ENCODE data around the gene EPHA7.

EPHA7 gene

GRCh38 chr6:93322651-93323050 is 96.7 kb downstream of the EPHA7 start:
- DNase-seq: no peak

DNA sequence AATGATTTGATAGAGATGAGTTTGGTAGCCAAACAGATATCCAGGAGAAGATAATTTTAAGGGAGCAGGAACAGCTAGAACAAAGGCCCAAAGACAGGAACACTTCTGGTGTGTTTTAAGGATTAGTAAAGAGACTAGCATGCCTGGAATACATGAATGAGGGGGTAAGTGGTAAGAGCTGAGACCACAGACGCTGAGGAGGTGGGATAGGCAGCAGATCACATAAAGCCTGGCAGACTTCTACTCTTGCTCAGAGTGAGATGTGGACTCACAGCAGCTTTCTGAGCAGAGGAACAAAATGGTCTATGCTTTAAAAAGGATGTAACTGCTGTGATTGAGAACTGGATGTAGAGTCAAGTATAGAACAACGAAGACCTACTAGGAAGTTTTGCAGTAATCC is 100.1 kb downstream of the EPHA7 start:
- DNase-seq: no peak

- no peak for DNase-seq
These were observed 101.2 kb downstream of the EPHA7 start for GRCh38 chr6:93318121-93318520.

GRCh38 chr6:93317592-93317991 is 101.8 kb downstream of the EPHA7 start:
- DNase-seq: no peak

GRCh38 chr6:93307505-93308409 is 111.6 kb downstream of the EPHA7 start:
- DNase-seq: no peak

DNA sequence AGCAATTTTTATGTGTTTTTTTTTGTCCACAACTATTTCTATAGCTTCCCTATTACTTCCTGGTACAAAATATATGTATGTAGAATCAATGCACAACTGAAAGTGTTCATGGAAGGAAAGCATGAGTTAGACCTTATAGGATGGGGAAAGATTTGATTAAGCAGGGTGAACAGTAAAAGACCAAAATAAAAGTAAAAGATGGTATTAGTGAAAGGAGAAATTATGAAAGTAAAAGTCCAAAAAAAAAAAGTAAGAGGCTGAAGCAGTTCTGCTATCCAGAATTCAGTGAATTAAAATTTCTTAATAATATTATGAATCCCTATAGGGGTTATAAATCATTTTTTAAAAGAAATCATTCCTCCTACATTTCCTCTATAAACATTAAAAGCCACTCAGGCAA is 114.3 kb downstream of the EPHA7 start:
- DNase-seq: no peak

- no peak for DNase-seq
These were observed 114.9 kb downstream of the EPHA7 start for GRCh38 chr6:93304505-93304904.

DNA sequence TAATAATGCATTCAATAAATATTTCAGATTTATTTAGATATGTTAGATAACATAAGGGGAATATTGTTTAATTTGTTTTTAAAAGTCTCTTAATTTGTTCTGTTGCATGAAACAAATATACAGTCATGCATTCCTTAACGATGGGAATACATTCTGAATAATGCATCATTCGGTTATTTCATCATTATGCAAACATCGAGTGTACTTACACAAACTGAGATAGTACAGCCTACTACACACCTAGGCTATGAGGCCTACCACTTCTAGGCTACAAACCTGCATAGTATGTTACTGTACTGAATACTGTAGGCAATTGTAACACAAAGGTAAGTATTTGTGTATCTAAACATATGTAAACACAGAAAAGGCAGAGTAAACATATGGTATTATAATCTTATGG is 118.7 kb downstream of the EPHA7 start:
- DNase-seq: no peak

DNA sequence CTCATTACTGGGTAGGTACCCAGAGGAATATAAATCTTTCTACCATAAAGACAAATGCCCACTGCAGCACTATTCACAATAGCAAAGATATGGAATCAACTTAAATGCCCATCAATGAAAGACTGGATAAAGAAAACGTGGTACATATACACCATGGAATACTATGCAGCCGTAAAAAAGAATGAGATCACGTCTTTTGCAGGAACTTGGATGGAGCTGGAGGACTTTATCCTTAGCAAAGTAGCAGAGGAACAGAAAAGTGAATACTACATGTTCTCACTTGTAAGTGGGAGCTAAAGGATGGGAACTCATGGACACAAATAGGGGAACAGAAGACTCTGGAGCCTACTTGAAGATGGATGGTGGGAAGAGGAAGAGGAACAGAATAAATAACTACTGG is 119.7 kb downstream of the EPHA7 start:
- DNase-seq: no peak

- DNase-seq: no peak
These were observed 123.7 kb downstream of the EPHA7 start for GRCh38 chr6:93295631-93296030.

DNA sequence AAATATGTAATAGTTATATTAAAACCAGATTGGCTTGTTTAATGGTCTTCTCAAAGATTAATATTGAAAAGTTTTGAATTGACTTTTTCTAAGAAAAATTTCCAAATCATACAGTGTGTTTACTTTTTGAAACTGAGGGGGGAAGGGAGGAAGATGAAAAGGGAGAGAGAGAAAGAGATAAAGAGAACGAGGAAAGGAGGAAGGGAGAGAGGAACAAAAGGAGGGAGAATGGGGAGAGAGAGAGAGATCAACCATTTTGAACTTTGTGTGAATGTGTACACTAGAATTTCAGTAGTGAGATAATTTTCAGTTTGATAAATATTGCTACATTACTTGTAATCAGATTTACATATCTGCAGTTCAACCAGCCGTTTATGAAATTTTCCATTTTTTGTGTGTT is 124.5 kb downstream of the EPHA7 start:
- DNase-seq: no peak

DNA sequence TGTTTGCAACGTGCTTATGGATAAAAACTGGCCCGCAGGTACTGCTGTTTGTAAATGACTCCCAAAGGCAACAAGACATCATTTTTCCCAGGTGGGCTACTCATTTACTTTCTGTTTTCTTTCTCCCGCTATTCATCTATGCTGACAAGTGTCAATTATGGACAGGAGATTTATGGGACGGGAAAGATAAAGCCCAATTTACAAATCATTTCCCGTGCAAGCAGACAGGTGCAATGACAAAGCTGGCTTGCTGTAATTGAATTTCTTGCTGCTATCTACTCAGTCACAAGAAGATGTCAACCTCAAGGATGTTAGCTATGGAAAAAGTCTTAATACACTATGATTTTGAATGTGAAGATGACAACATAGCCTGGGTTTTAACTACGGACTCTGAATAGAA is 125.5 kb downstream of the EPHA7 start:
- DNase-seq: no peak

- DNase-seq: no peak
These were observed 125.9 kb downstream of the EPHA7 start for GRCh38 chr6:93293460-93293859.

DNA sequence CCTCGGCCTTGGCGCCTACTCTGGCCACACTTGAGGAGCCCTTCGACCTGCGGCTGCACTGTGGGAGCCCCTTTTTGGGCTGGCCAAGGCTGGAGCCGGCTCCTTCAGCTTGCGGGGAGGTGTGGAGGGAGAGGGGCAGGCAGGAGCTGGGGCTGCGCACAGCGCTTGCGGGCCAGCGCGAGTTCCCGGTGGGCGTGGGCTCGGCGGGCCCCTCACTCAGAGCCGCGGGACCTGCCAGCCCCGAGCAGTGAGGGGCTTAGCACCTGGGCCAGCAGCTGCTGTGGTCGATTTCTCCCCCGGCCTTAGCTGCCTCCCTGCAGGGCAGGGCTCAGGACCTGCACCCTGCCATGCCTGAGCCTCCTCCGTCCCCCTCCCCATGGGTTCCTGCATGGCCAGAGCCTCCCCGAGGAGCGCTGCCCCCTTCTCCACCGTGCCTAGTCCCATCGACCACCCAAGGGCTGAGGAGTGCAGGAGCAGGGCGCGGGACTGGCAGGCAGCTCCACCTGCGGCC is 136.8 kb downstream of the EPHA7 start:
- DNase-seq: no peak

DNA sequence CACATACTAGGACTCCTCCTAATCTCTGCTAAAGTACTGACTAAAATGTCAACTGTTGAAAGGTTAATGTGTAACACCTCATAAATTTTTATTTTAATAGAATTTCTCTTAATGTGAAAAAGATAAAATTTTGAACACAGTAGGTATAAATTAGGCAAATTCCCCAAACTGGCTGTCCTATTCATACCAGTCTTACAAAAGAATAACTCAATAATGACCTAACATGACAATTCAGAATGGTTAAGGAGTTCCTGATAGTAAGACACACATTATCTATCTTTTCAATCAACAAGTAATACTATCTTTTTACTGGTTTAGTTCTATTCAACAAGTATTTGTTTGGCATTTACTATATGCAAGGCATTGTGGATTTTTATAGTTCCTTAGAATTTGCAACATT is 141.1 kb downstream of the EPHA7 start:
- no peak for DNase-seq

GRCh38 chr6:93272896-93273295 is 146.5 kb downstream of the EPHA7 start:
- no peak for DNase-seq

GRCh38 chr6:93272211-93272610 is 147.1 kb downstream of the EPHA7 start:
- no peak for DNase-seq

- DNase-seq: no peak
These were observed 153.1 kb downstream of the EPHA7 start for GRCh38 chr6:93266116-93266817.

DNA sequence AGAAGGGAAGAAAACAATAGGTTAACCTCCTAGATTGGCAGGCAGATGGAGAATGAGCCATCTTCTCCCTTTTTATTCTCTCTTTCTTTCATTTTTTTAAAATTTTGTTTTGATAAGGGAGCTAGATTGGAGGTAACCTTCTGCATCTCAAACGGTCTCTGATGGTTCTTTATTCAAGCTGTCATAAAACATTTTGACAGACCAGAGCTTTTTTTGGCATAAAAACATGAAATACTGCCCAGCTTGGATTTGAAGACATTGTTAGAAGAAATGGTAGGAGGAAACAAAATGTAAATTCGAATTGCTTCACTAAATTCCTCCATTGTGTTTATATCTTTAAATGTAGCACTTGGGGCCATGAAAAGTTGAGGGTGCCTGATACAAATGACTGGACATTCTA is 158.5 kb downstream of the EPHA7 start:
- no peak for DNase-seq

GRCh38 chr6:93259332-93259731 is 160.0 kb downstream of the EPHA7 start:
- no peak for DNase-seq

GRCh38 chr6:93252930-93253329 is 166.4 kb downstream of the EPHA7 start:
- DNase-seq: no peak

DNA sequence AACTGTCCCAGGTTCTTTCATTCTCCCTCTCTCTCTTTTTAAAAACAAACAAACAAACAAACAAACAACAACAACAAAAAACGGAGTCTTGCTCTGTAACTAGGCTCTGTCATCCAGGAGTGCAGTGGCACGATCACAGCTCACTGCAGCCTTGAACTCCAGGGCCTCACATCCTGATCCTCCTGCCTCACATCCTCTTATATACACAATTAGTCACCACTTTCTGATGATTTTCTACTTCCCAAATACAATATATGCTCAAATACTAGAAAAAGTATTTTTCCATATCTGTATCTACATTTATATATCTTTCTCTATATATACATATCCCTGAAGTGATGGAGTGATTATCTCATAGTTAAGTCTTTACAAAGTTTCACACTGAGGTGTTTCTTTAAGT is 170.7 kb downstream of the EPHA7 start:
- DNase-seq: no peak

- DNase-seq: no peak
These were observed 176.1 kb downstream of the EPHA7 start for GRCh38 chr6:93243231-93243778.

GRCh38 chr6:93242049-93242448 is 177.3 kb downstream of the EPHA7 start:
- DNase-seq: no peak

Measured in activated gamma-delta T cell (primary cell).